HepG2 (cell line): ENCODE results near the gene MYO5B. TPM values are rescaled to one million over a fixed set of nuclear protein-coding genes. Genes with fewer than 3 reads are reported as not detected.

Experiments
- ATAC-seq: fragments of 200-7000 bp; cut with Tn5 transposase; 3 replicates; pipeline ENCODE4 v1.9.1; 2020; ENCODE audit warnings: mild to moderate bottlenecking, moderate library complexity
- BruUV-seq: library from RNA; stranded (reverse); fragments of 400-500 nt; replicated peaks from 2 replicates; lab custom pipeline; 2021; lab: Mats Ljungman, UMichigan
- CTCF ChIA-PET: fragments of 300-600 bp; formaldehyde crosslinking; extraction: SDS; loops from one replicate; lab custom pipeline; 2021; ENCODE audit warnings: low total read pairs, inconsistent platforms, low intra/inter-chr PET ratio; lab: Yijun Ruan, JAX
- POLR2A ChIA-PET: fragments of 350-600 bp; sonication (Branson Sonifier 250); formaldehyde crosslinking; loops from one replicate; lab custom pipeline; 2020; ENCODE audit warnings: antibody characterized with exemption, inconsistent platforms; lab: Yijun Ruan, JAX
- DNase-seq: peaks from one replicate; pipeline ENCODE4 v3.0.0-alpha.2; 2015; ENCODE audit warnings: low spot score
- FAIRE-seq: peaks from 3 replicates; lab custom pipeline; 2011; peaks lifted over from hg19 to GRCh38; lab: Jason Lieb, UNC
- H2AFZ ChIP-seq: one replicate; pipeline ENCODE4 v1.6.1; 2011; ENCODE audit warnings: low read length, inconsistent platforms
- H3K27ac ChIP-seq: fragments of 300-600 bp; 3 replicates; pipeline ENCODE4 v1.8.0; 2011; ENCODE audit warnings: mixed run types, mild to moderate bottlenecking, mixed read lengths, low read length, inconsistent platforms; ENCODE audit not compliant: insufficient read depth; ENCODE audit errors: extremely low read length
- H3K27me3 ChIP-seq, 2 experiments: fragments of 200-600 bp in 1 of 2; 2 replicates in 1 of 2; 3 replicates in 1 of 2; pipeline versions ENCODE4 v1.6.0 to v1.8.0; 2011; ENCODE audit warnings: low read length in 2 of 2, mild to moderate bottlenecking in 2 of 2, moderate library complexity in 2 of 2, inconsistent platforms in 1 of 2; ENCODE audit not compliant: insufficient read depth in 2 of 2, control insufficient read depth in 1 of 2
- H3K36me3 ChIP-seq, 2 experiments: fragments of 200-600 bp in 1 of 2; replicated peaks in 1 of 2; 2 replicates in 1 of 2; 3 replicates in 1 of 2; pipeline versions ENCODE4 v1.5.1 to v1.8.0; 2011; ENCODE audit warnings: low read length in 2 of 2, inconsistent platforms in 1 of 2; ENCODE audit not compliant: insufficient read depth in 2 of 2, control insufficient read depth in 1 of 2
- H3K4me1 ChIP-seq: 2 replicates; pipeline ENCODE4 v1.5.1; 2012; ENCODE audit warnings: low read length, inconsistent platforms; ENCODE audit not compliant: insufficient read depth
- H3K4me2 ChIP-seq: 2 replicates; pipeline ENCODE4 v1.6.0; 2011; ENCODE audit warnings: low read depth, low read length, inconsistent platforms
- H3K4me3 ChIP-seq, 3 experiments: fragments of 200-600 bp in 1 of 3; sonication (generic), shearing (Covaris generic) in 1 of 3; replicated peaks in 1 of 3; 2 replicates each; pipeline ENCODE4 v1.5.1; 2011 to 2016; ENCODE audit warnings: low read length in 3 of 3, inconsistent platforms in 2 of 3, low read depth in 2 of 3, mild to moderate bottlenecking in 2 of 3, control low read depth in 1 of 3, mixed read lengths in 1 of 3; ENCODE audit not compliant: insufficient read depth in 1 of 3
- H3K79me2 ChIP-seq: one replicate; pipeline ENCODE4 v1.6.1; 2011; ENCODE audit warnings: low read length, inconsistent platforms; ENCODE audit not compliant: insufficient read depth
- H3K9ac ChIP-seq: 2 replicates; pipeline ENCODE4 v1.6.0; 2011; ENCODE audit warnings: mild to moderate bottlenecking, low read depth, low read length, inconsistent platforms; ENCODE audit not compliant: insufficient read depth
- H3K9me3 ChIP-seq: 2 replicates; pipeline ENCODE4 v1.5.1; 2012; ENCODE audit warnings: mild to moderate bottlenecking, low read length
- H4K20me1 ChIP-seq: 2 replicates; pipeline ENCODE4 v1.6.0; 2011; ENCODE audit warnings: inconsistent platforms, mild to moderate bottlenecking, low read length, moderate library complexity; ENCODE audit not compliant: insufficient read depth
- FOXJ3 ChIP-seq: sonication (generic); formaldehyde crosslinking; IDR thresholded peaks from 2 replicates; pipeline ENCODE4 v1.4.0; 2020; ENCODE audit warnings: missing genetic modification reagents, mild to moderate bottlenecking, borderline replicate concordance
- GLI4 ChIP-seq: sonication (generic); formaldehyde crosslinking; IDR thresholded peaks from 2 replicates; pipeline ENCODE4 v1.5.1; 2020; ENCODE audit warnings: missing genetic modification reagents, mild to moderate bottlenecking, moderate library complexity, borderline replicate concordance
- SMARCC2 ChIP-seq: fragments of 450-650 bp; IDR thresholded peaks from 2 replicates; pipeline ENCODE4 v1.6.1; 2017; ENCODE audit warnings: antibody characterized with exemption, mild to moderate bottlenecking
- ZBTB20 ChIP-seq: sonication (generic); formaldehyde crosslinking; IDR thresholded peaks from 2 replicates; pipeline ENCODE4 v1.8.1; 2023; ENCODE audit warnings: missing genetic modification reagents, low read depth, mild to moderate bottlenecking, borderline replicate concordance
- ZBTB38 ChIP-seq: sonication (generic); formaldehyde crosslinking; IDR thresholded peaks from 2 replicates; pipeline ENCODE4 v1.5.1; 2020; ENCODE audit warnings: mild to moderate bottlenecking, missing genetic modification reagents
- ZBTB39 ChIP-seq: sonication (generic); formaldehyde crosslinking; IDR thresholded peaks from 2 replicates; pipeline ENCODE4 v1.5.0; 2020; ENCODE audit warnings: missing genetic modification reagents
- ZFP36L1 ChIP-seq: sonication (generic); formaldehyde crosslinking; IDR thresholded peaks from 2 replicates; pipeline ENCODE4 v1.8.0; 2022; ENCODE audit warnings: mild to moderate bottlenecking, missing genetic modification reagents, moderate library complexity
- WGBS: methylation state at CpG from one replicate; pipeline ENCODE4 v1.1.6; 2017; ENCODE audit warnings: low lambda C conversion rate; 5-methylcytosine and 5-hydroxymethylcytosine counted together
- in situ Hi-C: cut with HindIII; loops from 2 replicates; pipeline ENCODE4 v1.10.0; 2017; ENCODE audit warnings: low pct_unique_long_range_greater_than_20kb; ENCODE audit not compliant: extremely low pct_ligation_motif_present
- intact Hi-C: fragments of 100-400 bp; cut with micrococcal nuclease; formaldehyde crosslinking; loops from one replicate; pipeline ENCODE4 v1.10.0; 2022; ENCODE audit not compliant: unreplicated experiment
- polyA plus RNA-seq, 8 experiments: library from polyadenylated mRNA; depleted of rRNA in 3 of 8; stranded (reverse) in 7 of 8; unstranded in 1 of 8; fragments of >200 nt; fragmentation: Illumina TruSeq in 4 of 8; extraction: Trizol in 4 of 8; gene quantifications; 2 replicates each; pipeline versions ENCODE4 v1.2.1 to v1.2.3, GENCODE V29; 2011 to 2016; ENCODE audit warnings: low read depth in 4 of 8, missing spikeins in 1 of 8, mixed read lengths in 1 of 8; ENCODE audit not compliant: insufficient read depth in 1 of 8
- total RNA-seq, 5 experiments: library from RNA; depleted of rRNA; stranded (reverse); fragments of >200 nt; fragmentation: Illumina TruSeq; extraction: Trizol; gene quantifications; 2 replicates each; pipeline ENCODE4 v1.2.3, GENCODE V29; 2016; ENCODE audit warnings: low read depth in 1 of 5

The MYO5B gene
- total and polyA plus RNA-seq, 2 of the 13 experiments (the other 11 are each of a cell fraction or from before 2014, with no cell fraction given), result 13.1 to 24.0 TPM

- Histone ChIP-seq H3K9ac (no peak overlapping the region), H4K20me1 (no peaks in the 10 kb centered on the region; the same call in 1 of the 2 replicates), H3K36me3 (peaks cover 2 to 16% of the 10 kb centered on the region in 2 experiments; a peak in 4 of 5 replicates), H3K4me3 (no peak overlapping the region), H2AFZ (no peak overlapping the region), H3K79me2 (no peaks in the 10 kb centered on the region), H3K9me3 (no peaks in the 10 kb centered on the region), H3K27ac (no peak overlapping the region)
- in situ Hi-C loops, result no loop called here
- intact Hi-C loops, result no loop called here
- POLR2A ChIA-PET, result no interaction called here
- WGBS, result 100% methylated on average over 2 of the region's 2 CpGs
- ATAC-seq, result no peak
- BruUV-seq, result no TSS peak
- no peak for TF ChIP-seq SMARCC2
- TF ChIP-seq FOXJ3 (CRISPR knock-in tag), result no peak
- no peak for TF ChIP-seq ZBTB38 (CRISPR knock-in tag)
- TF ChIP-seq GLI4, result no peak
- no peak for TF ChIP-seq ZBTB20 (CRISPR knock-in tag)
- TF ChIP-seq ZFP36L1 (CRISPR knock-in tag), result no peak
- no peak for TF ChIP-seq ZBTB39 (CRISPR knock-in tag)
- TF ChIP-seq, all 625 proteins: peak for 0
- H3K27me3 ChIP-seq, result no peaks in the 10 kb centered on the region
- H3K4me2 ChIP-seq, result no peak overlapping the region
- CTCF ChIA-PET, result no interaction called here
- DNase-seq (no peak), FAIRE-seq (no peak)
- H3K4me1 ChIP-seq, result no peaks in the 10 kb centered on the region
Measured at GRCh38 chr18:49988733-49989132, 206.2 kb downstream of the MYO5B start.
